CD4-positive, alpha-beta T cell treated with Interleukin-4 for 4 hours (primary cell): ENCODE data around the gene MARCHF11.

Experiments used
- DNase-seq: peaks from one replicate; pipeline ENCODE4 v3.0.0-alpha.2; 2020

Gene MARCHF11

GRCh38 chr5:16049761-16050160, 129.8 kb downstream of the MARCHF11 start:
- DNase-seq = no peak

DNA sequence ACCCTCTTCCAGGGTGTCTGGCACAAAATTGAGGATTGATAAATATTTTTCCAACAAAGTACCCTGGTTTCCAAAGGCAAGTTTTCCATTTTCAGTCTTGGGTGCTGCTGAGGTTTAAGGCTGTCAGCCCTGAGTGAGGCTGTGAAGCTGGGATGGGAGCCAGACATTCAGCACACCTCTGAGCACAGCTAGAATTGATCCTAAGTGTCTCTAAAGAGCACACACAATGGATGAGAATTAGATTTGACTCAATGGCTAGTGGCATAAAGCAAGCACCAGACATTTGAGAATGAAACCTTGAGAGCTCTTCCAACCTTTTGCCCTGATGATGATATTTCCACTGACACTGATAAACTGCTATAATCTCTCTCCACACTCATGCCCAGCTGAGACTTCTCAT, 131.5 kb downstream of the MARCHF11 start:
- DNase-seq = no peak

GRCh38 chr5:16043349-16043965, 136.1 kb downstream of the MARCHF11 start:
- DNase-seq = no peak

GRCh38 chr5:16037121-16037845, 142.3 kb downstream of the MARCHF11 start:
- DNase-seq = no peak

GRCh38 chr5:16034319-16035001, 145.1 kb downstream of the MARCHF11 start:
- no peak for DNase-seq

GRCh38 chr5:16033187-16033925, 146.2 kb downstream of the MARCHF11 start:
- no peak for DNase-seq

DNA sequence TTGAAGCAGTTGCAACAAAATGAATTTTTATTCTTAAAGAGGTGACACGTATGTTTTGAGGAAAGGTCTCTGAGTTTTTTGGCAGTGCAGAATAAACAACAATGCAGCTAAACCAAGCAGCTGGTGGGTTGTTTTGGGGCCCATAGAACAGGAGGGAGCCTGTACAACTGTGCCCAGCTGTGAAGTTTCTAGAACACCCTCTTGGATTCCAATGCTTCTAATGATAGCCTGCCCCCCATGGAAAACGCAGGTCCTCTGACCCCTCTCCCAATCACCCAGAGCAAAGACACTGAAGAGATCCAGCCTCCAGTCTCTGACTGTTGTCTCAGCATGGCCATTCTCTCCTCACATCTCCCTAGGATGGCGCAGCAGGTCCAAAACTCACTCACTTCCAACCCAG, 150.9 kb downstream of the MARCHF11 start:
- DNase-seq = no peak

- no peak for DNase-seq
Observed at GRCh38 chr5:16025681-16026080, 153.9 kb downstream of the MARCHF11 start.

DNA sequence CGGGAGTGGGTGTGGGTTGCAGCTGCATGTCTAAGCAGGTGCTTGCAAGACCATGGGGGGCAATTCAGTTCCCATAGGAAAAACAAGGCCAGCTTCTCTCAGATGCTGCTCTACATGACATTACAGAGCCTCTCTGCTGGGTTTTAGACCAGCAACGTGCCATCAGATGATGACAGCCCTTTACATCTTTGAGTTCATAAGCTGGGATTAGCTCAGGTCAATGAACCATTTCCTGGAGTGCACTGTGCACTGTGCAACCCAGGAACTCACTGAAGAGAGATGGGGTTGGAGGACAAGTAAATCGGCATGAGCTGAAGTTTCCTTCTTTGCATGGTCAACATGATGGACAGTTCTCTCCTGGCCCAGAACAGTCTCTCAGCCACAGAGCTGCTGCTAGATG, 160.6 kb downstream of the MARCHF11 start:
- DNase-seq = no peak

- no peak for DNase-seq
Observed at GRCh38 chr5:16017720-16018119, 161.9 kb downstream of the MARCHF11 start.
